Liver (tissue), 9 donors: ENCODE measurements around the gene VIM. TPM values are rescaled to one million over a fixed set of nuclear protein-coding genes. Genes with fewer than 3 reads are reported as not detected.

ENCODE experiments used
- DNase-seq: peaks from one replicate; pipeline ENCODE4 v3.0.0-alpha.2; 2017; ENCODE audit warnings: low spot score
- H3K27ac ChIP-seq, 2 donors: one replicate each; pipeline ENCODE4 v1.7.0; 2013; ENCODE audit warnings: inconsistent platforms in 2 of 2, low read length in 2 of 2, control low read depth in 1 of 2, low read depth in 1 of 2, mild to moderate bottlenecking in 1 of 2
- H3K27me3 ChIP-seq, 4 donors: one replicate each; pipeline versions ENCODE4 v1.6.1 to v1.7.0; 2013; ENCODE audit warnings: low read length in 3 of 4, inconsistent platforms in 1 of 4, mild to moderate bottlenecking in 1 of 4, moderate library complexity in 1 of 4; ENCODE audit not compliant: control insufficient read depth in 4 of 4, insufficient read depth in 4 of 4
- H3K36me3 ChIP-seq, 4 donors: one replicate each; pipeline versions ENCODE4 v1.6.1 to v1.7.0; 2013; ENCODE audit warnings: low read length in 3 of 4, mild to moderate bottlenecking in 3 of 4, low read depth in 1 of 4, moderate library complexity in 1 of 4; ENCODE audit not compliant: control insufficient read depth in 4 of 4, insufficient read depth in 3 of 4
- H3K4me1 ChIP-seq, 4 donors: one replicate each; pipeline versions ENCODE4 v1.6.1 to v1.7.0; 2013; ENCODE audit warnings: low read length in 3 of 4, mild to moderate bottlenecking in 3 of 4, moderate library complexity in 1 of 4; ENCODE audit not compliant: control insufficient read depth in 4 of 4, insufficient read depth in 4 of 4
- H3K4me3 ChIP-seq, 3 donors: one replicate each; pipeline versions ENCODE4 v1.6.1 to v1.7.0; 2013; ENCODE audit warnings: low read length in 3 of 3, control low read depth in 1 of 3, low read depth in 1 of 3, mild to moderate bottlenecking in 1 of 3
- H3K9ac ChIP-seq, 2 donors: one replicate each; pipeline ENCODE4 v1.7.0; 2013; ENCODE audit warnings: low read length in 2 of 2, mild to moderate bottlenecking in 2 of 2, moderate library complexity in 2 of 2, control low read depth in 1 of 2, low read depth in 1 of 2
- H3K9me3 ChIP-seq, 4 donors: one replicate each; pipeline versions ENCODE4 v1.6.1 to v1.7.0; 2013; ENCODE audit warnings: low read length in 3 of 4; ENCODE audit not compliant: control insufficient read depth in 4 of 4
- ATF3 ChIP-seq: IDR thresholded peaks from 2 replicates; pipeline ENCODE4 v1.6.1; 2016; ENCODE audit warnings: antibody characterized with exemption
- EGR1 ChIP-seq, 2 donors: IDR thresholded peaks; 2 replicates each; pipeline ENCODE4 v1.6.1; 2016 to 2018; ENCODE audit warnings: antibody characterized with exemption in 2 of 2, low read depth in 2 of 2
- FOXA1 ChIP-seq: IDR thresholded peaks from 2 replicates; pipeline ENCODE4 v1.6.1; 2016; ENCODE audit warnings: antibody characterized with exemption
- FOXA2 ChIP-seq: IDR thresholded peaks from 2 replicates; pipeline ENCODE4 v1.6.1; 2016; ENCODE audit warnings: antibody characterized with exemption
- GABPA ChIP-seq, 2 donors: IDR thresholded peaks in 1 of 2; conservative IDR thresholded peaks in 1 of 2; 2 replicates each; pipeline ENCODE4 v1.6.1; 2016; ENCODE audit warnings: antibody characterized with exemption in 2 of 2, mild to moderate bottlenecking in 1 of 2, moderate library complexity in 1 of 2
- HNF4A ChIP-seq, 2 donors: conservative IDR thresholded peaks; 2 replicates each; pipeline ENCODE4 v1.6.1; 2016; ENCODE audit warnings: antibody characterized with exemption in 2 of 2, mild to moderate bottlenecking in 2 of 2
- HNF4G ChIP-seq: IDR thresholded peaks from 2 replicates; pipeline ENCODE4 v1.6.1; 2016; ENCODE audit warnings: antibody characterized with exemption
- JUND ChIP-seq, 2 donors: IDR thresholded peaks; 2 replicates each; pipeline ENCODE4 v1.6.1; 2016; ENCODE audit warnings: antibody characterized with exemption in 2 of 2
- NR2F2 ChIP-seq: IDR thresholded peaks from 2 replicates; pipeline ENCODE4 v1.6.1; 2016; ENCODE audit warnings: antibody characterized with exemption
- RAD21 ChIP-seq, 2 donors: IDR thresholded peaks; 2 replicates each; pipeline ENCODE4 v1.6.1; 2016; ENCODE audit warnings: antibody characterized with exemption in 2 of 2, mild to moderate bottlenecking in 2 of 2
- RXRA ChIP-seq, 2 donors: IDR thresholded peaks; 2 replicates each; pipeline ENCODE4 v1.6.1; 2017 to 2018; ENCODE audit warnings: antibody characterized with exemption in 2 of 2, mild to moderate bottlenecking in 1 of 2
- SP1 ChIP-seq: IDR thresholded peaks from 2 replicates; pipeline ENCODE4 v1.6.1; 2018; ENCODE audit warnings: antibody characterized with exemption, mild to moderate bottlenecking
- TAF1 ChIP-seq: conservative IDR thresholded peaks from 2 replicates; pipeline ENCODE4 v1.6.1; 2016; ENCODE audit warnings: antibody characterized with exemption, mild to moderate bottlenecking
- YY1 ChIP-seq: IDR thresholded peaks from 2 replicates; pipeline ENCODE4 v1.6.1; 2016; ENCODE audit warnings: antibody characterized with exemption, mild to moderate bottlenecking
- ZBTB33 ChIP-seq: IDR thresholded peaks from 2 replicates; pipeline ENCODE4 v1.6.1; 2016; ENCODE audit warnings: antibody characterized with exemption
- WGBS: extraction: QIAGEN DNeasy Blood & Tissue Kit; methylation state at CpG from one replicate; pipeline ENCODE4 v1.1.7; 2013; 5-methylcytosine and 5-hydroxymethylcytosine counted together
- polyA plus RNA-seq, 2 donors: library from polyadenylated mRNA; stranded (reverse) in 1 of 2; unstranded in 1 of 2; fragments of 200-250 nt in 1 of 2; fragments of >200 nt in 1 of 2; fragmentation: Nextera tagmentation in 1 of 2; extraction: Ambion mirVana in 1 of 2; gene quantifications; one replicate each; pipeline versions ENCODE4 v1.2.1 to v1.2.3, GENCODE V29; 2013 to 2015
- total RNA-seq, 2 donors: library from RNA; depleted of rRNA; stranded (reverse); fragments of >200 nt; gene quantifications; one replicate each; pipeline ENCODE4 v1.2.3, GENCODE V29; 2014
- TF ChIP-seq, protein P1 (sequence below): fragments of 150-350 bp; IDR thresholded peaks from 2 replicates; pipeline ENCODE4 v1.5.1; 2017; ENCODE audit warnings: improper control_type of control experiment, low read depth, low read length; ENCODE audit not compliant: missing input control
- TF ChIP-seq, protein P2 (sequence below): IDR thresholded peaks from 2 replicates; pipeline ENCODE4 v1.6.1; 2016; ENCODE audit warnings: antibody characterized with exemption, mild to moderate bottlenecking
- TF ChIP-seq, protein P3 (sequence below): IDR thresholded peaks from 2 replicates; pipeline ENCODE4 v1.6.1; 2016; ENCODE audit warnings: antibody characterized with exemption
- donor health status: healthy.
- donor health status: healthy.
- donor health status: healthy.
- donor health status: healthy.
- donor health status: healthy.

Gene VIM
- total and polyA plus RNA-seq, 4 donors, result 42.5 to 212 (median 100) TPM

DNA sequence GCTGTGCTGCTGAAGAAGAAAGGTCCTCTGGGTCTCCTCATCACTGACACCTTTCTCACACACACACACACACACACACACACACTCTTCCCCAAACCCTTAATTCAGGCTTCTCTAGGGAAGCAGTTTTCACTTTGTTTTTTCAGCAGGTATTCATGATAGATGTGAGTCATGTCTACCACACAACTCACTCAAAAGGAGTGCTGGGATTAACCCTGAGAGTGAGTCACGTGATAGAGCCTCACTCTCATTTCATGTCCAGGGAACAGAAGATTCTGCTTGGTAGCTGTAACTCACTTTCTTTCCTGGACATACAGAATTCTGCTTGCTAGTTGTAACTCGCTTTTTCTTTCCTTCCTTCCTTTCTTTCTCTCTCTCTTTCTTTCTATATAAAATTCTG is 45.4 kb downstream of the VIM start:
- Histone ChIP-seq H3K36me3 (no peaks in the 10 kb centered on the region), H3K9ac (no peak overlapping the region), H3K9me3 (peaks cover 0 to 10% (median 1%) of the 10 kb centered on the region in 4 donors), H3K4me1 (no peaks in the 10 kb centered on the region), H3K4me3 (no peak overlapping the region), H3K27me3 (no peaks in the 10 kb centered on the region), H3K27ac (no peak overlapping the region)
- DNase-seq, result no peak
- TF ChIP-seq, protein P1, sequence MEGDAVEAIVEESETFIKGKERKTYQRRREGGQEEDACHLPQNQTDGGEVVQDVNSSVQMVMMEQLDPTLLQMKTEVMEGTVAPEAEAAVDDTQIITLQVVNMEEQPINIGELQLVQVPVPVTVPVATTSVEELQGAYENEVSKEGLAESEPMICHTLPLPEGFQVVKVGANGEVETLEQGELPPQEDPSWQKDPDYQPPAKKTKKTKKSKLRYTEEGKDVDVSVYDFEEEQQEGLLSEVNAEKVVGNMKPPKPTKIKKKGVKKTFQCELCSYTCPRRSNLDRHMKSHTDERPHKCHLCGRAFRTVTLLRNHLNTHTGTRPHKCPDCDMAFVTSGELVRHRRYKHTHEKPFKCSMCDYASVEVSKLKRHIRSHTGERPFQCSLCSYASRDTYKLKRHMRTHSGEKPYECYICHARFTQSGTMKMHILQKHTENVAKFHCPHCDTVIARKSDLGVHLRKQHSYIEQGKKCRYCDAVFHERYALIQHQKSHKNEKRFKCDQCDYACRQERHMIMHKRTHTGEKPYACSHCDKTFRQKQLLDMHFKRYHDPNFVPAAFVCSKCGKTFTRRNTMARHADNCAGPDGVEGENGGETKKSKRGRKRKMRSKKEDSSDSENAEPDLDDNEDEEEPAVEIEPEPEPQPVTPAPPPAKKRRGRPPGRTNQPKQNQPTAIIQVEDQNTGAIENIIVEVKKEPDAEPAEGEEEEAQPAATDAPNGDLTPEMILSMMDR, result no peak
- TF ChIP-seq YY1 (no peak), JUND (IDR thresholded peaks at IDR 0.05) (no peak), GABPA (IDR thresholded peaks at IDR 0.05 in 1 of 2, conservative IDR thresholded peaks at IDR 0.05 in 1 of 2) (no peak), TAF1 (no peak), NR2F2 (no peak), RAD21 (IDR thresholded peaks at IDR 0.05) (no peak), ATF3 (no peak), HNF4A (conservative IDR thresholded peaks at IDR 0.05) (no peak), FOXA1 (no peak), RXRA (IDR thresholded peaks at IDR 0.05) (no peak), HNF4G (no peak), FOXA2 (no peak), SP1 (no peak), ZBTB33 (no peak), EGR1 (IDR thresholded peaks at IDR 0.05; ENCODE audit: low read depth in 2 of 2) (no peak)
- TF ChIP-seq, protein P2, sequence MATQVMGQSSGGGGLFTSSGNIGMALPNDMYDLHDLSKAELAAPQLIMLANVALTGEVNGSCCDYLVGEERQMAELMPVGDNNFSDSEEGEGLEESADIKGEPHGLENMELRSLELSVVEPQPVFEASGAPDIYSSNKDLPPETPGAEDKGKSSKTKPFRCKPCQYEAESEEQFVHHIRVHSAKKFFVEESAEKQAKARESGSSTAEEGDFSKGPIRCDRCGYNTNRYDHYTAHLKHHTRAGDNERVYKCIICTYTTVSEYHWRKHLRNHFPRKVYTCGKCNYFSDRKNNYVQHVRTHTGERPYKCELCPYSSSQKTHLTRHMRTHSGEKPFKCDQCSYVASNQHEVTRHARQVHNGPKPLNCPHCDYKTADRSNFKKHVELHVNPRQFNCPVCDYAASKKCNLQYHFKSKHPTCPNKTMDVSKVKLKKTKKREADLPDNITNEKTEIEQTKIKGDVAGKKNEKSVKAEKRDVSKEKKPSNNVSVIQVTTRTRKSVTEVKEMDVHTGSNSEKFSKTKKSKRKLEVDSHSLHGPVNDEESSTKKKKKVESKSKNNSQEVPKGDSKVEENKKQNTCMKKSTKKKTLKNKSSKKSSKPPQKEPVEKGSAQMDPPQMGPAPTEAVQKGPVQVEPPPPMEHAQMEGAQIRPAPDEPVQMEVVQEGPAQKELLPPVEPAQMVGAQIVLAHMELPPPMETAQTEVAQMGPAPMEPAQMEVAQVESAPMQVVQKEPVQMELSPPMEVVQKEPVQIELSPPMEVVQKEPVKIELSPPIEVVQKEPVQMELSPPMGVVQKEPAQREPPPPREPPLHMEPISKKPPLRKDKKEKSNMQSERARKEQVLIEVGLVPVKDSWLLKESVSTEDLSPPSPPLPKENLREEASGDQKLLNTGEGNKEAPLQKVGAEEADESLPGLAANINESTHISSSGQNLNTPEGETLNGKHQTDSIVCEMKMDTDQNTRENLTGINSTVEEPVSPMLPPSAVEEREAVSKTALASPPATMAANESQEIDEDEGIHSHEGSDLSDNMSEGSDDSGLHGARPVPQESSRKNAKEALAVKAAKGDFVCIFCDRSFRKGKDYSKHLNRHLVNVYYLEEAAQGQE, result no peak
- TF ChIP-seq, protein P3, sequence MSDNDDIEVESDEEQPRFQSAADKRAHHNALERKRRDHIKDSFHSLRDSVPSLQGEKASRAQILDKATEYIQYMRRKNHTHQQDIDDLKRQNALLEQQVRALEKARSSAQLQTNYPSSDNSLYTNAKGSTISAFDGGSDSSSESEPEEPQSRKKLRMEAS, result no peak
- WGBS, result 74% methylated on average over 2 of the region's 2 CpGs
